Measurements from ENCODE around the gene CLIC1. TPM values are rescaled to one million over a fixed set of nuclear protein-coding genes. Genes with fewer than 3 reads are reported as not detected.

CLIC1 gene
- total RNA-seq, 1 donor: 576 TPM

DNA sequence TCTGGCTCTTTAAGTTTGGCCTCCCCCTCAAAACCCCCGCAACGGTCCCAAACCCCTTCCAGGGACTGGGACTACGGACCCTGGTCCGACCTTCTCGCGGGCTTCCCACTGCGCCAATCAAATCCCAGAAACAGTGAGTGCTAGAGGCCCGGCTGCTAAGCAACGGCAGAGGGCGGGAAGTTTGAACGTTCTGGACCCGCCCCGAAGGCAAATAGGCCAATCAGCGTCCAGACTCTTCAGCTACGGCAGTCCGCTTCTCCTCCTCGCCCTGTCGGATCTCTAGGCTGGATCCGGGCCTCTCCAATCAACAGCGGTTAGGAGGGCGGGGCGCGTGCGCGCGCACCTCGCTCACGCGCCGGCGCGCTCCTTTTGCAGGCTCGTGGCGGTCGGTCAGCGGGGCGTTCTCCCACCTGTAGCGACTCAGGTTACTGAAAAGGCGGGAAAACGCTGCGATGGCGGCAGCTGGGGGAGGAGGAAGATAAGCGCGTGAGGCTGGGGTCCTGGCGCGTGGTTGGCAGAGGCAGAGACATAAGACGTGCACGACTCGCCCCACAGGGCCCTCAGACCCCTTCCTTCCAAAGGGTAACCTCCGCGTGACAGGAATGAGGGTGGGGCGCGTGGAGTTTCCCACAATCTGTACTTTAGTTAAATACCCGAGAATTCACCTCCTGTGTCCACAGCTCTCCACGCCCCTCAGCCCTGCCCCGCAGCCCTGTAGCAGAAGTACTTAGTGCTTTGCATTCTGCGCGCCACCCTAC is 3.5 kb upstream of the CLIC1 start, which contains the start of gene MSH5:
MSH5 (plus strand) TSS at position 367 of the 758 bp plus-strand sequence. CDS start 462 bp downstream, outside the sequence.
- no peak for TF ChIP-seq CTCF (IDR thresholded peaks at IDR 0.05; ENCODE audit: insufficient read depth, low read length)
- H3K4me3 ChIP-seq (ENCODE audit: low read depth, low read length): peak within 1 kb of the TSS; percentile 90
- peak; percentile 98 for DNase-seq (ENCODE audit: low read depth)

DNA sequence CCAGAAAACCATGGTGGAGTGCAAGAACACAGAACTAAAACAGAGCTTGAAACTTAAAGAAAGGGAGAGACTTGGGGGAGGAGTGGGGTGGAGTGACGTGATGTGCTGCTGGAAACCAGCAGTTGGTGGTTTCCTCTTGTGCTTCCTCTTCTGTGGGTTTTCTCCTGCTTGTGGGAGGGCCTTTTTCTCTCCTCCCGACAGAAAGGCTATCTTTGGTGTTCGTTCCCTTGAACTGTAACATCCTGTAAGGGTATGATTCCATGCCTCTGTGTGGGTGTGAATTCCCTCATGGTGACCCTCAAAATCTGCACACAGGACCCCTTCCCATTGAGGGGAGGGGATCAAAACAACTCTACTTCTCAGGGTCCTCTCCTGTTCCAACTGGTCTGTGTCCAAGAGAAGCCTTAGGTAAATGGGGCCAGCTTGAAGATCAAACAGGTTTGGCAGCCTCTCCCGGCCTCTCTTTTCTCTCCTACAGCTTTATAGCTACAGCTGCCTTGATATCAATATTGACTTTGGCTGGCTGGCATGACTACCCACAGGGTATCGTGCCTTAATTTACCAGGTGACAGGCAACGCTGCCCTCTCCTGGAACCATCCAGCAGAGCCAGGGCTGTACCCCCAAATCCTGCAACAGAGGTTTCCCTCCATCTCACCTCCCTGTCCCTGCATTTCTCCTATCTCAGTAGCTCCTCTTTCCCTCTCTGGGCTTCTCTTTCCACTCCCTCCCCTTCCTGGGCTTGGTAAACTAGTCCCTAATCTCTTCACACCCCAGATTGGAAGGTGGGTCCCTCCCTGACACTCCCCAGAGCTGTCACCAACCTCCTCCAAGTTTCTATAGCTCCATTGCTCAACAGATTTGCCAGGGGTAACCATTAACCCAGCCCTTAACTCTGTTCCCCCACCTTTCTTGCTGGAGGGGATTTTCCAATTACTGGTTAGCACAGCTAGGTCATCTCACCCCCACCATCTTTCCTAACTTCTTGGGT is 2.0 kb upstream of the CLIC1 start:
- DNase-seq (ENCODE audit: low read depth): peak; percentile 82
- TF ChIP-seq CTCF (IDR thresholded peaks at IDR 0.05; ENCODE audit: insufficient read depth, low read length): peak; percentile 35
- peak overlapping the region; percentile 17 for H3K4me3 ChIP-seq (ENCODE audit: low read depth, low read length)

GRCh38 chr6:31737315-31737990 is 1.1 kb upstream of the CLIC1 start:
- peak overlapping the region; percentile 17 for H3K4me3 ChIP-seq (ENCODE audit: low read depth, low read length)

DNA sequence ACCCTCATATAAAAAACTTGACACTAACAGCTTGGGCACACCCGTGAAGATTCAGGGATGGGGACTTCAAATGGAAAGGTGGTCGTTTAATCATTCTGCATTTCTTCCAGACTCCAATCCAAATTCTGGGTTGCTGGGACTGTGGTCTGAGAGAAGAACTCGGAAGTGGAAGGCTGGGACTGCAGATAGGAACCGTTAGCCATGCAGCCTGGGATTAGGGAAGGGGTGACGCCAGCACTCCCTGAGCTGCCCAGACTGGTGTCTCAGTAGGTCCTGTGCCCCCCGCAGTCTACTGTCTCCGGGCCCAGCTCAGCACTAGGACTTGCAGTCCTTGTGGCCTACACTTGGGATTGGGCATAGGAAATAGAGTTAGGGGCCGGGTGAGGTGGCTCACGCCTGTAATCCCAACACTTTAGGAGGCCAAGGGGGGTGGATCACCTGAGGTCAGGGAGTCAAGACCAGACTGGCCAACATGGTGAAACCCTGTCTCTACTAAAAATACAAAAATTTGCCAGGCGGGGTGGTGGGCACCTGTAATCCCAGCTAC is 511 bp upstream of the CLIC1 start:
- H3K4me3 ChIP-seq (ENCODE audit: low read depth, low read length): peak overlapping the region; percentile 97
- TF ChIP-seq CTCF (IDR thresholded peaks at IDR 0.05; ENCODE audit: insufficient read depth, low read length): no peak
- DNase-seq (ENCODE audit: low read depth): no peak

More at GRCh38 chr6:31737315-31737990, 1.1 kb upstream of the CLIC1 start:
- DNase-seq (ENCODE audit: low read depth): no peak
- TF ChIP-seq CTCF (IDR thresholded peaks at IDR 0.05; ENCODE audit: insufficient read depth, low read length): no peak

DNA sequence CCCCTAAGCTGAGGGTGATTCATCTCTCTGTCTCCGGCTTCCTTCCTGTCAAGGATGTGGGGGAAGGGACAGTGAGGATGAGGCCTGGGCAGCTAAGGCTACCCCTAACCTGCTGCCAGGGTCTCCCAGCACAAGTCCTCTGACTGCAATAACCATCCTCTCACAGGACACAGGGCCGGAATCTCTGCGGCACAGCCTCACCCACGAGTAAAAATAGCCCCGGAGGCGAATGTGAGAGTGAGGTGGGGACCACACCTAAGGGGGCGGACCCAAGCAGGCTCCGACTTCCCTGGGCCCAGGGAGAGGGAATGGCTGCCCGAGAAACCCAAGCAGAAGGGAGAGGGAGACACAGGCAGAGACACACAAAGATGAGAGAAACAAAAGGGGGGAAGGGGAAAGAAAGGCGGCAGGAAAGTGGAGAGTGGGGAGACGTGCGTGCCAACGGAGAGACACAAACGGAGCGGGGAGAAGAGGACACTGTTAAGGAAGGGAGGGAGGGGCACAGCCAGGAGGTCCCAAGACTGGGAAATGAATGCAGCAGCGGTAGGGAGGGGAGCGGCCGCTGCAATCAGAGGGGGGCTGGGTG is 1.4 kb downstream of the CLIC1 start:
- peak overlapping the region; percentile 97 for H3K4me3 ChIP-seq (ENCODE audit: low read depth, low read length)
- no peak for TF ChIP-seq CTCF (IDR thresholded peaks at IDR 0.05; ENCODE audit: insufficient read depth, low read length)
- DNase-seq (ENCODE audit: low read depth): peak; percentile 46
